ENCODE data around the gene MAPK8. TPM values are rescaled to one million over a fixed set of nuclear protein-coding genes. Genes with fewer than 3 reads are reported as not detected.

Gene MAPK8
- total and polyA plus RNA-seq, 9 of the 15 experiments (the other 6 are each of a cell fraction or from before 2014, with no cell fraction given), result 6.4 to 159 (median 71.0) TPM

- no peaks in the 10 kb centered on the region for H3K27me3 ChIP-seq (ENCODE audit: control insufficient read depth in 2 of 2, insufficient read depth in 2 of 2, low read length in 2 of 2)
- 42% methylated on average over 1 of the region's 1 CpG for WGBS (ENCODE audit: insufficient coverage, low coverage, missing lambda C conversion rate)
- ATAC-seq, result no peak
- no peak for TF ChIP-seq SMARCE1 (IDR thresholded peaks at IDR 0.05)
- TF ChIP-seq ZBTB2 (IDR thresholded peaks at IDR 0.05), result no peak
- no peak for TF ChIP-seq STAG1 (CRISPR knock-in tag; IDR thresholded peaks at IDR 0.05; ENCODE audit: borderline replicate concordance)
- TF ChIP-seq SAFB2 (IDR thresholded peaks at IDR 0.05; ENCODE audit: borderline replicate concordance, low read depth, low read length, severe bottlenecking), result no peak
- TF ChIP-seq ASH1L (IDR thresholded peaks at IDR 0.05; ENCODE audit: borderline replicate concordance, low read depth, partially characterized antibody), result no peak
- TF ChIP-seq MTF1 (CRISPR knock-in tag; IDR thresholded peaks at IDR 0.05; ENCODE audit: borderline replicate concordance), result no peak
- no peak for TF ChIP-seq ZNF253 (CRISPR knock-in tag; conservative IDR thresholded peaks at IDR 0.05)
- TF ChIP-seq ZNF3 (CRISPR knock-in tag; IDR thresholded peaks at IDR 0.05), result no peak
- TF ChIP-seq HOMEZ (CRISPR knock-in tag; IDR thresholded peaks at IDR 0.05), result no peak
- no peaks in the 10 kb centered on the region; the same call in 2 of the 3 replicates for H3K36me3 ChIP-seq (ENCODE audit: control insufficient read depth, insufficient read depth, low read length)
- no peak for DNase-seq (ENCODE audit: extremely low read depth in 1 of 4, low spot score in 3 of 4)
- no peaks in the 10 kb centered on the region for H3K9me1 ChIP-seq (ENCODE audit: control insufficient read depth, insufficient read depth, low read length)
- in situ Hi-C loops (cut with MboI), result no loop called here
- H4K20me1 ChIP-seq (replicated peaks; ENCODE audit: control insufficient read depth, insufficient read depth, low read length), result no peaks in the 10 kb centered on the region
- BruUV-seq (replicated peaks), result no TSS peak
- peaks cover 6 to 19% of the 10 kb centered on the region in 2 experiments; a peak in 4 of 5 replicates for H3K4me1 ChIP-seq (replicated peaks in 1 of 2; ENCODE audit: control insufficient read depth in 2 of 2, insufficient read depth in 2 of 2, low read length in 2 of 2)
- POLR2A ChIA-PET, result no interaction called here
- H3K4me3 ChIP-seq, result no peak overlapping the region
- H2AFZ ChIP-seq (ENCODE audit: low read depth, low read length), result no peak overlapping the region
- H3K9me3 ChIP-seq (replicated peaks; ENCODE audit: control insufficient read depth, insufficient read depth, low read depth, low read length), result no peaks in the 10 kb centered on the region; the same call in 1 of the 2 replicates
- H3K79me2 ChIP-seq (ENCODE audit: control insufficient read depth, insufficient read depth, low read length), result peaks cover 58% of the 10 kb centered on the region
- intact Hi-C loops (cut with micrococcal nuclease), result loop anchor here (5.0 kb wide), 1 partner anchor 51 kb away; the partner anchor contains the start of gene MAPK8
- H3K9ac ChIP-seq (ENCODE audit: insufficient read depth in 1 of 2, low read depth in 2 of 2, low read length in 2 of 2), result no peak overlapping the region
- CTCF ChIA-PET (ENCODE audit: low intra/inter-chr PET ratio), result no interaction called here
- H3K27ac ChIP-seq (ENCODE audit: extremely low read depth, low read depth, low read length), result no peak overlapping the region
- no peak overlapping the region for H3K4me2 ChIP-seq (ENCODE audit: insufficient read depth, low read length)
- FAIRE-seq, result no peak
Observed at GRCh38 chr10:48358162-48358561, 51.7 kb downstream of the MAPK8 start.

Measured in K562 (cell line).